Measurements from ENCODE around the gene CLSTN2.

GRCh38 chr3:140530603-140531002 lies 595.6 kb downstream of the CLSTN2 start:
- TF ChIP-seq CTCF (IDR thresholded peaks at IDR 0.05) (no peak), POLR2A (IDR thresholded peaks at IDR 0.05) (no peak)
